Measurements from ENCODE around the gene DOCK9.

The DOCK9 gene

DNA sequence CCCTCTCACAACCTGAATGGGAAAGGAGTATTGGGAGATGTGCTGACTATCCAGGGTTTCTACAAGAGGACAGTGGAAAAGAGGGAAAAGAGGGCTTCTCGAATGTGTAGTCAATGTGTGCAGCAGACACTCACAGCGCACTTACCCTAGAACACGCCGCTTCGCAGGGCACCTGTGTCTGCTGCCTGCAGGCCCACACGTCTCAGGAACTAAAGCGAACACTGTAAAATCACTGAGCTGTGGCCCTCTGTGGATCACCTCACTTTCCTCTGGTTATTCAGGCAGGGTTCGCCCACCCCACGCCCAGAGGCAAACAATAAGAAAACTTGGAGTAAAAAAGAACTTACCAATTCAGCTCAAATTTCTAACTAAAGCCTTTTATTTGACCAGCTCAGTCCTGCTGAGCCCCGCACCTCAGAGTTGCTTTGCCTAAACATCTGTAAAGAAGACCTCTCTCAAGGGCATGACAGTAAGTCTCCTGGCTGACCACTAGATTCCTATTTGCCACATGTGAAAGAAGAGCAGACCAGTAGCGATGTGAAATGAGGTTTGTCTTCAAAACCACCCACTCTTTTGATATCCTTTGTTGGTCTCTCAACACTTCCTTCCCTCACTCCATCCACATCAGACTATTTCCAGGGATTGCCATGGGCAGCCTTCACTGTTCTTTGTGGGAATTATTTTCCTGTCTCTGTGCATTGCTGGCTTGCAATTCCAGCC is 19.3 kb upstream of the DOCK9 start:
- no peak for DNase-seq

DNA sequence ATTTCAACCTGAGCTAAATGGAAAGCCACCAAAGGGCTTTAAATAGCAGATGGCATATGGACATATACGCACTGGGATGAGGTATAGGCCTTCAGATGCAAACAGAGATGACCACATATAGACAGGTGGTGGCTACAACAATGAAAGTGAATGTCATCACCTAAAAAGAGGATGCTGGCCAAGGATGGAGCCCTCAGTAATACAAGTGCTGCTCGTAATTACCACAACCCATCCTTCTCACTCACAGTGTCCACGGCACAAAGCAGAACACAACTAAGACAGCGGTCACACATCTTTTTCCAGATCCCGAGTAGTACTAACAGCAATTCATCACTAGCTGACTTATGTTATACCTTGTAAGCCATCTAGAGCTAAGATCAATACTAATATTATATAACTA is 18.2 kb upstream of the DOCK9 start:
- DNase-seq, result no peak

DNA sequence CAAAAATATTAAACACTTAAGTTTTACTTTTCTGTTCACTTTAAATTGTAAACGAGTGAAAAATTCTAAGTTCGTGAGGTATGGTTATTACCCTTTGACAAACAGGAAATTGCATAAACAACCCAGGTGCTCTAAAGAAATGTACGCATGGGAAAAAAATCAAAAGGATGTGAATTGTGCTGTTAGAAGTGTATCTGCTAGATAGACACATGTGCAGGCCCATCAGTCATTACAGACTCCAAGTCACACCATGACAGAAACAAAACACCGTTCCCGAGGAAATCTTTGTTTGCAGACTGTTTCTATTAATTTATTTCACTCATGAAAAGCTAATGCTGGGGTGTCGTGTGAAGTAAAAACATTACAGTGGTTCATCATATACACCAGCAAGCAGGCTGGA is 17.0 kb upstream of the DOCK9 start:
- DNase-seq, result no peak

DNA sequence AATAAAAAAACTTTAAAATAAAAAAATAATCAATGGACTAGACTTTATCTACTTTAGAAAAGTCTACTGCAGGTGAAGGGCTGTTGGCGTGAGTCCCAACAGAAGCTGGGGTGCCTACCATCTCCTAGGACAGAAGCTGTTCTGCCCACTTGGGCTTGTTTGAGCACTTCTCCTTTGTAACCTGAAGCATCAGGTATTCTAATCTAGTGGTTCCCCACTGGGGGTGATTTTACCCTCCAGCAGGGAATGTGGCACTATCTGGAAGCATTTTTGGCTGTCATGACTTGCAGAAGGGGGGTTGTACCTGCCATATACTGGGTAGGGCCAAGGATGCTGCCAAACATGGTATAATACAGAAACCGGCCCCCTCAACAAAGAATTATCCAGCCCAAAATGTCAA is 16.2 kb upstream of the DOCK9 start:
- DNase-seq, result no peak

DNA sequence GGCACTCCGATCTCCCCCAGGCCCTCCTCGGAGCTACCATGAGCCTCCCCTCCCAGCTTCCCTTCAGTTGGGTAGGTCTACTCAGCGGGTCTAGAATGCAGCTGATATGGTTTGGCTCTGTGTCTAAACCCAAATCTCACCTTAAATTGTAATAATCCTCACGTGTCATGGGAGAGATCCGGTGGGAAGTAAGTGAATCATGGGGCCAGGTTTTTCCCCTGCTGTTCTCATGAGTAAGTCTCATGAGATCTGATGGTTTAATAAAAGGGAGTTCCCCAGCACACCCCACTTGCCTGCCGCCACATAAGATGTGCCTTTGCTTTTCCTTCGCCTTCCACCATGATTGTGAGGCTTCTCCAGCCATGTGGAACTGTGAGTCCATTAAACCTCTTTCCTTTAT is 14.5 kb upstream of the DOCK9 start:
- DNase-seq, result no peak

DNA sequence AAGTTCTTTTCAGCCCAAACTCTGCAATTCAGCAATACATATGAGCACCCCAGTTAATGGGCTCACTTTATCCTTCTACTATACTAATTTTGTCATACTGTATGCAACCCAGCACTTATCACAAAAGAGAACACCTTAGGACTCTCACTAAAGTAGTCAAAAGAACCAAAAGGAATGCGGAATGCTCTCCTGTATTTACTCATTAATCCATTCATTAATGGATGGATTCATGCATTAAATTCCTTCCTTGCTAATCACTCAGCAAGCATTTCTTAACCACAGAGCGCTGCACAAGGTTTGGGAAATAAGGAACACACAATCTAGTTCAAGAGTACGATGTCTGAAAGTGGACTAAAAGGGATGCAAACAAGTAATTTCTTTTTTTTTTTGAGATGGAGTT is 12.8 kb upstream of the DOCK9 start:
- DNase-seq, result no peak

DNA sequence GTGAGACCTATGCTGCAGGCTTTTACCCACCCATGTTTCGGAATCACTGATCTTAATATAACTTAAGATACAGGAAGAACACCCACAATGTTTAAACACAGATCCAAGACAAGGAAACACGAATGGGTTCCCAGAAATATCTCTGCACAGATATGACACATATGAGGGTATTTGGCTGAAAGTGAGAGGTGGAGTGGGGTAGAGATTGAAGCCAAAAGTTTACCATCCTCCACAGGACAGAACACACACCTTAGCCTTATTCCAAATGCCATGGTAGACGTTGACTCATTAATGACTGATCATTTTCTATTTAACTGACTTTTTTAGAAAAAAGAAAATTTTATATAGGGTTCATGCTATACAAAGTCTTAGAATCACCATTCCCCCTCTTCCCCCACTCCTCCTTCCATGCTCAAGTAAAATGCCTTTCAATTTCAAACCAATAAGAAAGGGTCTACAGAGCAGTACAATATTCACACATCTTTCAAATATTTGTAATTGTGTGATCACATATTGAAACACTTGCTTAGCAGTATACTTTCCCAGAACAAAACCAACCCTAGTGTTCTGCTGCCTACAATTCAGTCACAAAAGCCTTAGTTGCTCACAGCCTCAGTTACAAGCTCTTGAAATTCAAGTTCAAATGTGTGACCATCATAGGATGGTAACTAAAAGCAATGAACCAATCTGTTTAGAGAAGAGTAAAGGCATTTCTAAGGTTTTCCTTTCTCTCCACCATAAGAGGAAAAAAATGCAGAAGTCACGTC is 11.8 kb upstream of the DOCK9 start:
- no peak for DNase-seq

DNA sequence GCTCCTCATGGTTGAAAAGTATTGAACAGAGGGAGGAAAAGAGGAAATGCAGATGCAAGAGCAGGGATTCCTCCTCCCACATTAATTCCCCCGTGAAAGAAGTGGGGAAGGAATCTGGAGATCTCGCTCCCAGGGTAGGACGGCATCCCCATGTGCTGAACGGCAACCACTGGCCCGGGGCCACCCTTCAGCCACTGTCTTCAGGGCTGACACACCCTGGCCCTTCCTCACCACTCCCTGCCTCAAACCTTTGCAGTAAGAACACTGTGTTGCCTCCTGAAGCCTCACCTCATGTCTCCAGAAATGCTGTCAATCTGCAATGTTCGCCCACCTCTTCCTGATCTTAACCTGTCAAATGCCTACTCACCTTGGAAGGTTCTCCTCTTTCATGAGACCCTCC is 10.9 kb upstream of the DOCK9 start:
- no peak for DNase-seq

DNA sequence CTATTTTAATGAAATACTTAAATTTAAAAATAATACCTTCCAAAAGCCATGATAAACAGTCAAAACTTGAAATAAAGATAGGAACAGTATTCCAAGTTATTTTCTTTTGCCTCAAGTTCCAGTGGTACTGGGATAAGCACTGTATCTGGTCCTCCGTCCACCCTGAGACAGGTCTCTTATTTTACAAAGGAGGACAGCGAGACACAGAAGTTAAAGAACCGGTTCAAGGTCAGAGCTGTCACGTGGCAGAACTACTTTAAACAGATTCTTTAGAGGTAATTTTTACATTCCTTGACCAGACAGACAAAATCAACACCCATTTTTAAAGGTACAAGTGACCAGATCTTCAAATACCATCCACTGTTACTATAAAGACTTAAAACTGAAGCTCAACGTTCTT is 10.4 kb upstream of the DOCK9 start:
- DNase-seq, result no peak

DNA sequence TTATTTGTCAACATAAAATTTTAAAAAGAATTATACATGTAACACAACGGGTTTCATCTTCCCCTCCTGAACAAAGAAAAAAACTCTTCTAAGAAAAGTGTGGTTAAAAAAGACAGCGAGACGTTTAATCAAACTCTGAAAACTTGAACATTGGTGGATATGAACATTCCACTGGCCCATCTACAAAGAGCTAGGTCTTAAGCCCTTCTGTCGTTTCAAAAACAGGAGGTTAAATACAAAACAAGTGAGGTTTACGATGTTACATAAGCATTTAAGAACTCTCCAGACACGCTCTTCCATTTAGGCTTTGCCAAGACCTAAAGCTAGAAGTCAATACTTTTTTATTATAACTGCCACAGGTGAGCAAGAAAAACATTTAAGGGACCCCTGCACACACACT is 9.4 kb upstream of the DOCK9 start:
- DNase-seq, result no peak

DNA sequence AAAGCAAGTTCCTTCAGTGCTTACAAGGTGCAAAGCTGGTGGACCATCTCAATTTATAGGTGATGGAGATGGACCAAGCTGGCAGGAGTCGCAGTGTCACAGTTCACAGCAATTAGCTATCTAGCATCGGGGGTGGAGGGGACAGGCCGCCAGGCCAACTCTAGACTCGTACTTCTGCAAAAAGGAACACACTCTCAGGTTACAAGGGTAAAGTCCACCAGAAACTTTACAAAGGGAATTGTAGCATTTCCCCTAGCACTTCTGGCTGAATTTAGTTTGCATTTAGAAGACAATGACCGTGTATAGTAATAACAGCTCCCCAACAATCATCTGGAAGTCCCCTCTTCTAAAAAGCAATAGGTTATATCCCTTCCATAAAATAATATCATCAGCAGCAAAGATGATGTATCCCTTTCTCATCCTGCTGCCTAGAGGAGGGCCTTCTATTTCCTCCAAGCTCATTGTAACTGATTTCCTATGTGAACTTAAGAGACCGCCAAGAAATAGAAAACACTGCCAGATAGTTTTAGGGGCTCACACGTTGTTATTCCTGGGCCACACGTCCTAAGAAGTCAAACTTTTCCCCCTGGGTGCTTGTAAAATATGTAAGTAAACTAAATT is 8.5 kb upstream of the DOCK9 start:
- DNase-seq, result no peak

DNA sequence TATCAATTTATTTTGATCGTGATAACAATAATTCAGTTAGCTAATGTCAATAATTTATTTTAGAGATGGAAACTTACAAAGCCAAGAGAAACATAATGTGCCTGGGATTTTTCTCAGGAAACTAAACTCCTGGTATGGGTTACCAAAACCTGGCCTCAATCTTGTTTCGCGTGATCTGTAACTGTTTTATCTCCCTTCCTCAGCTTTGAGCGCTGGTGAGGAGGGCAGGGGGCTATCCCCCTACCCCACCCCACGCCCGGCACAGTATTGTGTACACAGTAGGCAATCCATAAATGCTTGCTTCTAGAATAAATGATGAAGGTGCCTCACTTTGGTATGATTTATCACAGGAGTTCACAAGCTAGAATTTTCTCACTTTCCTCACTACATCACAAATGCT is 7.7 kb upstream of the DOCK9 start:
- DNase-seq, result no peak

DNA sequence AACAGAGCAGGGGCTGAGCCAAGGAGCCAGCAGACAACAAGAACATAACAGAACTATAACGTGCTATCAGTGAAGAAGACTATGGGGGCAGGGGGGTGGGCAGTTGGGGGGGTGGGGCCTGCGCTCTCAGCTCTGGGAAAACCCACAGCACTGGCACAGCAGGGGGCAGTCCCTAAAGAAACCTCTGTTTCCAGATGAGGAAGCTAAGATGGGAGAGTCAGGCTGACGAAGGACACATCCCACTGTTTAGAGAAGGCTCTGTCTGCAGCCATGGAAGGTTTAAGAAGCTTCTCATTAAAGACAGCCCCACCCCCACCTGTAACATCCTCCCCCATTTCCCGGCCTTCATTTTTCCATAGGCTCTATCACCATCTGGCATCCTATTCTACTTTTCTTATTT is 7.1 kb upstream of the DOCK9 start:
- no peak for DNase-seq

DNA sequence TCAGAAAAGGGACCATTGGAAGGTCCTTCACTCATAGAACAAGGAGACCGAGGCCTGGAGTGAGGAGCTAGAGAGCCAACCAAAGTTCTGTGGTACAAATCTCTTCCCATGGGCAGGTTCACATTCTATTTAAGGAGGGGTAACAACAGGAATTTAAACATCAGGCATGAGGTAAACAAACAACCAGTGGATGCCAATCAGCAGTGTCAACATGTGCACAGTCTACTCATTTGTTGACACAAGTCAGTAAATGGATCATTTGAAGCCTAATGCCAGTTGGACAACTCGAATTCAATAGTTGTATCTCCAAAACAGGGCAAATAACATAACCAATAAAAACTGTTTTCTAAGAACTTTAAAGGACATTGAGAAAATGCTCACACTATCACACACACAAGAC is 6.3 kb upstream of the DOCK9 start:
- DNase-seq, result no peak

DNA sequence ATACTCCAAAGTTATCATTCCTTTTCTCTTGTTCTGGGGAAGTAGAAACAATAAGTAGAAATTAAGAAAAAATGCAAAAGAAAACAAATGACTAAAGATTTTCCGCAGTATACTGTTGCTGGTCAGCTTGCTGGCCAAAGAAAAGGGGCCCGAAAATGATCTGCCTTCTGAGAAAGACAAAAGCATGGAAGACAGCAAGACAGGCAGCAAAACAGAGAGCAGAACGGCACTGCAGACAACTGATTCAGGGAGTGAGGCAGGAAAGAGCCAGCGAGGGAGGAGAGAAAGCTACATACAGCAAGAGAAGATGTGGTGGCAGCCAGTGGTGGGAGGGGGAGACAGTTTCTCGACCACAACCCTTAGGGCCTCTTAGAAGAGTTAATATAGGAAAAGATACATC is 5.3 kb upstream of the DOCK9 start:
- no peak for DNase-seq

DNA sequence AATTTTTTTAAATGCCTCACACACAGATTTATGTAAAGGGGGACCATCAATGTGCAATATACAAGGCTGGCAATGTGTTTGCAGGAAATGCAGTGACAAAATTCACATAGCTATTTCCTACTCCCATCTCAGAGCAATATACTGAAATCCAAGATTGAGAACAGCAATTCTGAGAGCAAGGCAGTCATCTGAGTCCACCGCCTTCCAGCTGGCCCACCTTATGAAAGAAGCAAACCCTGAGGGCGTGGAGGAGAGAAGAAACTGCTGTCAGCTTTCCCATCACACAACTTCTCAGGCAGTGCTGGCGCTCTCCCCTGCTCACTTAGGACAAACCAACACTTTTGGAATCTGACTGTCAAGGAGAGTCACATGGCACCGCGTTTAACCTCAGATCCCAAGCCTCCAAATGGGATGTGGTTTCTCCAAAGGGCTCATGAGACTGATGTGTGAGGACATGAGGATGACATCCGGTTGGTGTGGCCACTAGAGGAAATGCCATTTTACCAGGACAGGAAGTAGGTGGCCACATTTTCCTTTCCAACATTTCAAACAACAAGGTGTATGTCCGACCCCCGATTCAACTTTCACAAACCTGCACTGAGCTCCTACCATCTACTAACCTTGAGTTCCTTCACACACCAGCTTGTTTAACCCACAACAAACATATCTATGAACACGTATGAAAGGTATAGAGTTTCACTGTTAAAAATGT is 3.7 kb upstream of the DOCK9 start:
- no peak for DNase-seq

DNA sequence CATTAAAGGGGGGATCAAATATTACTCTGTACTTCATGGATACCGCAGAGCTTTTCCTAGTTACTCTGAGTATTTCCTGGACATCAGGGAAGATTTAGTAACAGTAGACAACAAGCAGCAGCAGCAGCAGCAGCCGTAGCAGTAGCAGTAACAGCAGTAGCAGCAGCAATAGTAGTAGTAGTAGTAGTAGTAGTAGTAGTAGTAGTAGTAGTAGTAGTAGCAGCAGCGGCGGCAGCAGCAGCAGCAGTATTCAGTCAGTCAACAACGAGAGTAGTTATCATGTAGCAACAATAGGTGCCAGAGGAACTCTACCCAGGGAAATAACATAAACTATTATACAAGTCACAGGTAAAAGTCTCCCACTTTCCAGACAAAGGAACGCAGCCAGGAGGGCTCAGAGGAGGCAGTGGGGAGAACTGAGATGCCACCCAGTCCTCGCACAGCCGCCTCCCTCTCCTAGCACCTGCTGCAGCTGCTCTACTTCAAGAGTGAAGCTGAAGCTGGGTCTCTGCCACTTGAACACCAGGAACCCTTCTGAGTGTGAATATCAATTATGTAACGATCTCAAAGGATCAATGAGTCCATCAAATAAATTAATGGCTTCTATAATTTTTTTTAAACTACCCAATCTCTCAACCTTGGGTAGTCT is 1.3 kb upstream of the DOCK9 start:
- no peak for DNase-seq

DNA sequence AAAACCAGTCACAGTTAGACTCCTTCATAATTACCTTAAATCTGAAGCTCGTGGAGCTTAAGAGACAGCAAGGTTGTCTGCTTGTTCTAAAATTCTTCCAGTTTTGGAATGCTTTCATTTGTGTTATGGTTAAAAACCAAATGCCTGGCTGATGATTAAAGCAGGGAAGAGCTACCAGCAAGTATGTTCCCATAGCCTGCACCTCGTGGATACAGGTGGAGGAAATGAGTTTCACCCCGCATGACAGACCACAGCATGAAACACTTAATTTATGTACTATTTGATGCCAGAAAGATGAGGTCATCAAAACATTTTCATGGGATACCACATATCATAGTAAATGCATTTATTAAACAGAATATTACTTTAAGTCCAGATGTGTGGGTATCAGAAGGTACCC is 416 bp upstream of the DOCK9 start:
- DNase-seq, result peak; percentile 86

DNA sequence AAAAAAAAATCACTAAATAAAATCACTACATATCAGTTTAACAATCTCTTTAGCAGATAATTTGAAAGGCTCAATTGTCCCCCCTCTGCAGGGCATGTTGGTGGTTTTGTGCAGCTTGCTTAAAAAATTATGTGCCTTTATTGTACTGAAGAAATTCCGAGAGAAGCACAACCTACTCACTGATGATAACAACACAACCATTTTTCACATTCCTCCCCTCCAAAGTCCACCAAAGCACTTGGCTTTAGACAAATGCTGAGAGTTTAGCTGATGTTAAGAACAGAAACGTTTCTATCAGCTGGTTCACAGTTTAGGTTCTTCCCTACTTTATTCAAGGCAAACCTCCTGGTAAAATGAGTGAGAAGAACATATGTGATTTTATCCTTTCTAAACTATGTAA is 923 bp downstream of the DOCK9 start:
- DNase-seq, result no peak

DNA sequence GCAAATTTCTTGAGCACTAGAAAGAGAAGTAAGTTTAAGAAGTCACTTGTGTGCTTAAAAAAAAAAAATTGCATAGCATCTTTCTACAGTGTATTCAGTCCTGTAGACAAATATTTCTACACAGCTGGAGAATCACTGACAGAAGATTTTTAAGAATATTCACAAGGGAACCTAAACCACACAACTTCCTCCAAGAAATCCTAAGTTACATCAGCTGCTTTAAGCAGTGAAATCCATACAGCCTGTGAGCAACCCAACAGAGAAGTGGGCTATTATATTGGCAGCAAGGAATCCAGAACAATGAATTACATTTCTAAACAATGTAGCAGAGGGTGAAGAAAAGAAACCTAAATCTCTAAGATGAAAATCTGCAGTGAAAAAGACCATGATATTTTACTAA is 1.5 kb downstream of the DOCK9 start:
- DNase-seq, result peak; percentile 70

DNA sequence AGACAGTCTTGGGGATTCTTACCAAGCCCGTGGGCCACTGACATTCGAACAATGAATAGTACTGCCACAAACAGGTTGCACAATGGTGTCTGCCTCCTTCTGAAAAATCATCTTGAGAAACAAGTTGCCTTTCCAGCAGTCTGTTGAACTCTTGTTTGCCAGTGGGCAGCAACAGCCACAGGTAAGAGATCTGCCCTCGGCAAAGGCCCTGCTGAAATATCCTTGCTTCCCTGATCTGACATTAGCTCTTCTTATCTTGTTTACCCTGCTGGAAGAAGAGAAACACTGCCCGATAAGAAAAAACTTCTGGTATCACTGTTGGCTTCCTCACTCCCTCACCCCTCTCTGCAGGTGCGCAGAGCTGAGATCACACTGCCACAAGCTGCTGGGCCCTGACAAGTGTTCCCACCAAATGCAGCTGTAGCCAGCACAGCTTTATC is 2.0 kb downstream of the DOCK9 start:
- no peak for DNase-seq

DNA sequence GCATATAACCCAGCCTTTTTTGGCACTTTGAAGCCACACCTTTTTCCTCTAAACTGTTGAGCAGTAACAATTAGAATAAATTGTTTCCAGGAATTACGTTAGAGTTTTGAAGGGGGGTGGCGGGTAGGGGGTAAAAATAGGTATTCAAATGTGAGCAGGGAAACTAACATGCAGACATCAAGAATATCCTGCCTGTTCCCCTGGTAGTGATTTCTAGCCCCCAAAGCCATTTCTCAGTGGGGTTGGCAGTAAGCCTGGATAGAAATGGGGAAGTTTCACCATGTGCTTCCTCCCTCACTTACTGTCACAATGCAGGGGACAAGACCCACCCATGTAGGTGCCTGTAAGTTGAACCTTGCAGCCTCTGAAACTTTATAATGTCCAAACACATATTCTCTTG is 3.8 kb downstream of the DOCK9 start:
- DNase-seq, result no peak

DNA sequence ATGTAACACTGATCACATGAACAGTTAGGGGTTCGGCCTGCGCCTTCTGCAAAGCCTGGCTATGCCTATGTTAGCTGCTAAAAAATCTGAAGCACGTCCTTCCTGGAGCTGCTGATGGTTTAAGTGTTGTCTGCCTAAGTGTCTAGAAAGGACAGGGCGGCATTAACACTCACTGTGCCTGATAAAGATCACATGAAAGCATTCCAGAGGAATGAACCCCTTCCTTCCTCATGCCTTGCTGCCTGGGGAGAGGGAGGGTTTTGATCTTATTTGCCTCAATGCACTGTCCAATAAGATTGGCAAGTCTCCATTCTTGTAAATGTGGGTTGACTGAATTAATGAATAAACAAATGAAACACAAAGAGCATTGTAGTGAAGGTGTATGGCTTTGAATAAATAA is 5.2 kb downstream of the DOCK9 start:
- peak; percentile 84 for DNase-seq

Measured in fibroblast of skin of right quadriceps (primary cell).